Breast epithelium (tissue), 4 donors: ENCODE results near the gene TPSG1. TPM values are rescaled to one million over a fixed set of nuclear protein-coding genes. Genes with fewer than 3 reads are reported as not detected.
"Not testable (repeated sequence)": the region's sequence is repeated elsewhere in the genome, so short reads cannot be mapped to it uniquely, and the experiment has no call there.

Source experiments
- DNase-seq, 2 donors: peaks; one replicate each; pipeline ENCODE4 v3.0.0-alpha.2; 2019; ENCODE audit warnings: low spot score in 2 of 2
- H3K27ac ChIP-seq, 2 donors: fragments of 200-600 bp; sonication (generic) in 1 of 2; one replicate each; pipeline ENCODE4 v1.5.1; 2016 to 2019; ENCODE audit warnings: mild to moderate bottlenecking in 1 of 2
- H3K27me3 ChIP-seq, 2 donors: fragments of 200-600 bp; sonication (generic) in 1 of 2; one replicate each; pipeline versions ENCODE4 v1.5.1 to v1.6.0; 2017 to 2019; ENCODE audit warnings: control low read depth in 1 of 2, mild to moderate bottlenecking in 1 of 2
- H3K36me3 ChIP-seq: fragments of 200-600 bp; one replicate; pipeline ENCODE4 v1.5.1; 2019
- H3K4me1 ChIP-seq, 2 donors: fragments of 200-600 bp; sonication (generic); one replicate each; pipeline ENCODE4 v1.5.1; 2016 to 2019; ENCODE audit warnings: control low read depth in 1 of 2
- H3K4me3 ChIP-seq, 3 donors: fragments of 200-600 bp; sonication (generic); 1 replicate in 2 of 3; 2 replicates in 1 of 3; pipeline ENCODE4 v1.5.1; 2016 to 2019; ENCODE audit warnings: mild to moderate bottlenecking in 3 of 3, moderate library complexity in 2 of 3
- H3K9me3 ChIP-seq, 2 donors: fragments of 200-600 bp; sonication (generic) in 1 of 2; one replicate each; pipeline ENCODE4 v1.5.1; 2016 to 2019; ENCODE audit warnings: control low read depth in 1 of 2
- CTCF ChIP-seq, 3 donors: fragments of 450-650 bp; IDR thresholded peaks; one replicate each; pipeline ENCODE4 v1.5.1; 2016 to 2017; ENCODE audit warnings: antibody characterized with exemption in 3 of 3, mild to moderate bottlenecking in 3 of 3, moderate library complexity in 3 of 3
- POLR2A ChIP-seq: fragments of 450-650 bp; IDR thresholded peaks from one replicate; pipeline ENCODE4 v1.6.1; 2016; ENCODE audit warnings: antibody characterized with exemption, mild to moderate bottlenecking, moderate library complexity
- POLR2AphosphoS5 ChIP-seq, 3 donors: sonication (generic); formaldehyde crosslinking; IDR thresholded peaks; one replicate each; pipeline ENCODE4 v1.6.1; 2017; ENCODE audit warnings: antibody characterized with exemption in 3 of 3
- intact Hi-C: fragments of 100-400 bp; cut with DNase I; formaldehyde crosslinking; loops from one replicate; pipeline ENCODE4 v1.15.1; 2023; ENCODE audit warnings: low total_unique reads
- total RNA-seq, 3 donors: library from RNA; depleted of rRNA; stranded (reverse); fragments of >200 nt; gene quantifications; one replicate each; pipeline ENCODE4 v1.1.0, GENCODE V29; 2016

The TPSG1 gene
- total RNA-seq, 3 donors from 2014 or later = 0.73 to 1.8 TPM; not detected in 1

DNA sequence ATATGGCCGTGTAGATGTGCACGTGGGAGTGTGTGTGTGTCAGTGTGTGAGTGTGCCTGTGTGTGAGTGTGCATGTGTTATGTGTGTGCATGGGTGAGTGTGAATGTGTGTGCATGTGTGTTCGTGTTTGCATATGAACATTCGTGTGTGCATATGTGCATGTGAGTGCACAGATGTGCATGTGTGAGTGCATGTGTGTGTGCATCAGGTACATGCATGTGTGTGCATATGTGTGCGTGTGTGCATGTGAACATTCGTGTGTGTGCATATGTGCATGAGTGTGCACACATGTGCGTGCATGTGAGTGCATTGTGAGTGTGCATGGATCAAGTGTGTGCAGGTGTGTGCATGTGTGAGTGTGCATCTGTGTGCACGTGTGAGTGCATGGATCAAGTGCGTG is 12.9 kb upstream of the TPSG1 start:
- intact Hi-C loops = no loop called here

GRCh38 chr16:1236659-1237058 is 11.6 kb upstream of the TPSG1 start:
- H3K27ac ChIP-seq, H3K9me3 ChIP-seq, H3K4me1 ChIP-seq, H3K36me3 ChIP-seq, DNase-seq, H3K27me3 ChIP-seq, intact Hi-C loops, H3K4me3 ChIP-seq: not testable (repeated sequence)

More for the DNA sequence above, 12.9 kb upstream of the TPSG1 start:
- Histone ChIP-seq H3K4me3 (no peak overlapping the region), H3K4me1 (no peaks in the 10 kb centered on the region), H3K27me3 (no peaks in the 10 kb centered on the region), H3K9me3 (no peaks in the 10 kb centered on the region), H3K27ac (no peak overlapping the region), H3K36me3 (no peaks in the 10 kb centered on the region)
- no peak for TF ChIP-seq POLR2A
- TF ChIP-seq POLR2AphosphoS5 (IDR thresholded peaks at IDR 0.05) = no peak
- no peak for TF ChIP-seq CTCF (IDR thresholded peaks at IDR 0.05)
- DNase-seq = no peak

- DNase-seq, H3K27me3 ChIP-seq, intact Hi-C loops, H3K9me3 ChIP-seq, H3K27ac ChIP-seq, H3K4me3 ChIP-seq, H3K36me3 ChIP-seq, H3K4me1 ChIP-seq: not testable (repeated sequence)
Observed at GRCh38 chr16:1232049-1232748, 7.1 kb upstream of the TPSG1 start.

- H3K27ac ChIP-seq, H3K4me1 ChIP-seq, H3K4me3 ChIP-seq, H3K36me3 ChIP-seq, DNase-seq, H3K27me3 ChIP-seq, intact Hi-C loops, H3K9me3 ChIP-seq: not testable (repeated sequence)
Observed at GRCh38 chr16:1231301-1231700, 6.2 kb upstream of the TPSG1 start.

DNA sequence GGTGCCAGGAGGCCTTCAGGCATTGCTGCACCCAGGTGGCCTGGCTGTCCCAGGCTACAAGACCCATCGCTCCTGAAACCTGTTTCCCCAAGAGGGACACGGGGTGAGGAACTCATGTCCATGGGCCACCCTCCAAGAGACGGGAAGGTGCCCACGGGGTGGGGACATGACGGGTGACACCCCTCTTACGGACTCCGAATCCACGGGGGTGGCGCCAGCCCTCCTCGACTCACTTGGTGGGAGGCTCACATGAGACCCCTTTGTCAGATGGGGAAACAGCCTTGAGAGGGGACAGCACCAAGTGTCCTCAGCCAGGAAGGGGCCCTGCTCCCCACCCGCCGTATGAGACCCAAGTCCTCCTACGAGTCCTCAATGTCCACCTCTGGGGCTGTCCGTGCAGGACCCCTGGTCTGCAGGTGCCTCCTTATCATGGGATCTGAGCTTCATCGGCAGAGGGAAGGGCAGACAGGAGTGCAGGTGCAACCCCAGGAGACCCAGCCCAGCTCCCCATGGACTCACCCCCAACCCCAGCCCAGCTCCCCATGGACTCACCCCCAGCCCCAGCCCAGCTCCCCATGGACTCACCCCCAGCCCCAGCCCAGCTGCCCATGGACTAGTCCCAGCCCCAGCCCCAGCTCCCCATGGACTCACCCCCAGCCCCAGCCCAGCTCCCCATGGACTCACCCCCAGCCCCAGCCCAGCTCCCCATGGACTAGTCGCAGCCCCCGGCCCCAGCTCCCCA is 5.6 kb upstream of the TPSG1 start:
- H3K9me3 ChIP-seq, DNase-seq, H3K27ac ChIP-seq, H3K4me1 ChIP-seq, H3K4me3 ChIP-seq, H3K36me3 ChIP-seq, H3K27me3 ChIP-seq, intact Hi-C loops: not testable (repeated sequence)

DNA sequence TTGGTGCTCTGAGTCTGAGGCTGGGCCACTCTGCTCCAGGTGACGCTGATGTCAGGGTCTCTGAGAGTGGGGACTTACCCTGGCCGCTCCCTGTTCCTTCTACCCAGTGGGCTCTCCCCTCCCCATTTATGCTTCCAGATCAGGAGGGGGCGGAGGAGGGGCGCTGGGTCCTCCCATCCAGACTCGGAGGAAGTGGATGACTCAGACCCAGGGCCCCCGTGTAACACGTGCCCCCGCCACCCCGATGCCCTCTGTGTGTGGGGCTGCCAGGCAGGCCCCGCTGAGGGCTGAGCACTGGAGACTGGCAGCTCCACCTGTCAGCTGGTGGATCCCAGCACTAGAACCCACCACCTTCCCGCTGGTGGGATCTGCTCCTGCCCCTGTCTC is 5.0 kb upstream of the TPSG1 start, which contains the start of gene TPSB2:
Gene TPSB2 (minus strand): TSS at position 101 of the 387 bp plus-strand sequence. CDS start 233 bp downstream, outside the sequence.
- intact Hi-C loops, H3K4me1 ChIP-seq, H3K27me3 ChIP-seq, H3K27ac ChIP-seq, H3K4me3 ChIP-seq, H3K36me3 ChIP-seq, H3K9me3 ChIP-seq, DNase-seq: not testable (repeated sequence)

DNA sequence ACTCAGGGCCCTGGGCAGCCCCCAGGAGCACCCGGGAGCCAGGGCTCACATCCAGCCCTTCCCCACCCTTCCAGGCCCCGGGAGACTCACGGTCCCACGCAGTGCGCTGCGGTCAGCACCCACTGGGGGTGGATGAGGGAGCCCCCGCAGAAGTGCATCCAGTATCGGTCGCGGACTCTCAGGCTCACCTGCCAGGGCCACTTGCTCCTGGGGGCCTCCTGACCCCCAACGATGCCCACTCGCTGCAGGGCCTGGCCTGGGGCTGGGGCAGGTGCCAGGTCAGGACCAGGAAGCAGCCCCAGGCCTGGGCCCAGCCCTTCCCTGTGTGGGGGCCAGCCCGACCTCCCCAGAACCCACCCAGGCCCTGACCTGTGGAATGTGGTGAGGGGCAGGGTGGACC is 4.4 kb upstream of the TPSG1 start:
- H3K27ac ChIP-seq, H3K9me3 ChIP-seq, H3K27me3 ChIP-seq, intact Hi-C loops, DNase-seq, H3K4me3 ChIP-seq, H3K4me1 ChIP-seq, H3K36me3 ChIP-seq: not testable (repeated sequence)

DNA sequence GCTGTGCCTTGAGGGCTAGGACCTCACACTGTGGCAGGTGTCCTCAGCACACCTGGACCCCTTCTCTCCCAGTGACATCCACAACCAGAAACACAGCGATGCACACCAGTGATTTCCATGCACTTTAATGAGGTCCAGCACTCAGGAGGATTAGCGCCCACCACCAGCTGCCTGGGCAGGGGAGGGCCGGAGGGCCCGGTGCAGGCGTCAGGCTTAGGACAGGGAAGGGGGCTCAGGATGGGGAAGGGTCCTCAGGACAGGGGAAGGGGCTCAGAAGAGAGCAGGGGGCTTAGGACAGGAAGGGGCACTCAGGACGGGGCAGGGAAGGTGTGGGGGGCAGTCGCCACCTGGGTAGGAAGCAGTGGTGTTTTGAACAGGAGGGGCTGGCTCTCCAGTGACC is 3.2 kb upstream of the TPSG1 start:
- H3K27ac ChIP-seq, H3K27me3 ChIP-seq, DNase-seq, H3K9me3 ChIP-seq, intact Hi-C loops, H3K36me3 ChIP-seq, H3K4me1 ChIP-seq, H3K4me3 ChIP-seq: not testable (repeated sequence)

DNA sequence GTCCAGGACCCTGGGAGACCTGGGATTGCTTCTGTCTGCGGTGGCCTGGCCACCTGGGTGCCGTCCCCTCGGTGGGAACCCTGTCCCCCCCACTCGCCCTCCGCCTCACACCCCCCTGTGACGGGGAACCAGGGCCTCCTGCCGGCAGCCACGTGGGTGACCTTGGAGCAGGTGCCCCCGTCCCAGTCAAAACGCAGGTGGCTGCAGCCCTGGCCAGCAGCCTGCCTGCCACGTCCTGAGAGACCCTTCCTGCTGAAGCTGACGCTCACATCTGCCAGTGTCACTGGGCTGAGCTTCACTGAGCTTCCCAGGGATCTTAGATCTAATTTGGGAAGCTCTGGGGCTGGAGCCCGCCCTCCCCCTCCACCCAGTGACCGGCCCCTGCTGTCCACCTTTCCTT is 1.6 kb upstream of the TPSG1 start:
- H3K27ac ChIP-seq = not testable (repeated sequence)

GRCh38 chr16:1225728-1226311 is 752 bp upstream of the TPSG1 start:
- H3K36me3 ChIP-seq, DNase-seq, H3K4me3 ChIP-seq, H3K4me1 ChIP-seq, H3K9me3 ChIP-seq, H3K27ac ChIP-seq, intact Hi-C loops: not testable (repeated sequence)
- H3K27me3 ChIP-seq = peaks cover 0 to 25% of the 10 kb centered on the region in 2 donors

More for the DNA sequence above, 1.6 kb upstream of the TPSG1 start:
- H3K36me3 ChIP-seq, H3K4me1 ChIP-seq, intact Hi-C loops, H3K4me3 ChIP-seq, DNase-seq, H3K9me3 ChIP-seq: not testable (repeated sequence)
- peaks cover 0 to 21% of the 10 kb centered on the region in 2 donors for H3K27me3 ChIP-seq
